HepG2 (cell line): ENCODE measurements around the gene PSMD10. TPM values are rescaled to one million over a fixed set of nuclear protein-coding genes. Genes with fewer than 3 reads are reported as not detected.

ENCODE experiments used
- ATAC-seq: fragments of 200-7000 bp; cut with Tn5 transposase; 3 replicates; pipeline ENCODE4 v1.9.1; 2020; ENCODE audit warnings: mild to moderate bottlenecking, moderate library complexity
- BruUV-seq: library from RNA; stranded (reverse); fragments of 400-500 nt; replicated peaks from 2 replicates; lab custom pipeline; 2021; lab: Mats Ljungman, UMichigan
- CTCF ChIA-PET: fragments of 300-600 bp; formaldehyde crosslinking; extraction: SDS; loops from one replicate; lab custom pipeline; 2021; ENCODE audit warnings: low total read pairs, inconsistent platforms, low intra/inter-chr PET ratio; lab: Yijun Ruan, JAX
- POLR2A ChIA-PET: fragments of 350-600 bp; sonication (Branson Sonifier 250); formaldehyde crosslinking; loops from one replicate; lab custom pipeline; 2020; ENCODE audit warnings: antibody characterized with exemption, inconsistent platforms; lab: Yijun Ruan, JAX
- DNase-seq: peaks from one replicate; pipeline ENCODE4 v3.0.0-alpha.2; 2015; ENCODE audit warnings: low spot score
- FAIRE-seq: peaks from 3 replicates; lab custom pipeline; 2011; peaks lifted over from hg19 to GRCh38; lab: Jason Lieb, UNC
- H2AFZ ChIP-seq: one replicate; pipeline ENCODE4 v1.6.1; 2011; ENCODE audit warnings: low read length, inconsistent platforms
- H3K27ac ChIP-seq: fragments of 300-600 bp; 3 replicates; pipeline ENCODE4 v1.8.0; 2011; ENCODE audit warnings: mixed run types, mild to moderate bottlenecking, mixed read lengths, low read length, inconsistent platforms; ENCODE audit not compliant: insufficient read depth; ENCODE audit errors: extremely low read length
- H3K27me3 ChIP-seq, 2 experiments: fragments of 200-600 bp in 1 of 2; 2 replicates in 1 of 2; 3 replicates in 1 of 2; pipeline versions ENCODE4 v1.6.0 to v1.8.0; 2011; ENCODE audit warnings: low read length in 2 of 2, mild to moderate bottlenecking in 2 of 2, moderate library complexity in 2 of 2, inconsistent platforms in 1 of 2; ENCODE audit not compliant: insufficient read depth in 2 of 2, control insufficient read depth in 1 of 2
- H3K36me3 ChIP-seq, 2 experiments: fragments of 200-600 bp in 1 of 2; replicated peaks in 1 of 2; 2 replicates in 1 of 2; 3 replicates in 1 of 2; pipeline versions ENCODE4 v1.5.1 to v1.8.0; 2011; ENCODE audit warnings: low read length in 2 of 2, inconsistent platforms in 1 of 2; ENCODE audit not compliant: insufficient read depth in 2 of 2, control insufficient read depth in 1 of 2
- H3K4me1 ChIP-seq: 2 replicates; pipeline ENCODE4 v1.5.1; 2012; ENCODE audit warnings: low read length, inconsistent platforms; ENCODE audit not compliant: insufficient read depth
- H3K4me2 ChIP-seq: 2 replicates; pipeline ENCODE4 v1.6.0; 2011; ENCODE audit warnings: low read depth, low read length, inconsistent platforms
- H3K4me3 ChIP-seq, 3 experiments: fragments of 200-600 bp in 1 of 3; sonication (generic), shearing (Covaris generic) in 1 of 3; replicated peaks in 1 of 3; 2 replicates each; pipeline ENCODE4 v1.5.1; 2011 to 2016; ENCODE audit warnings: low read length in 3 of 3, inconsistent platforms in 2 of 3, low read depth in 2 of 3, mild to moderate bottlenecking in 2 of 3, control low read depth in 1 of 3, mixed read lengths in 1 of 3; ENCODE audit not compliant: insufficient read depth in 1 of 3
- H3K79me2 ChIP-seq: one replicate; pipeline ENCODE4 v1.6.1; 2011; ENCODE audit warnings: low read length, inconsistent platforms; ENCODE audit not compliant: insufficient read depth
- H3K9ac ChIP-seq: 2 replicates; pipeline ENCODE4 v1.6.0; 2011; ENCODE audit warnings: mild to moderate bottlenecking, low read depth, low read length, inconsistent platforms; ENCODE audit not compliant: insufficient read depth
- H3K9me3 ChIP-seq: 2 replicates; pipeline ENCODE4 v1.5.1; 2012; ENCODE audit warnings: mild to moderate bottlenecking, low read length
- H4K20me1 ChIP-seq: 2 replicates; pipeline ENCODE4 v1.6.0; 2011; ENCODE audit warnings: inconsistent platforms, mild to moderate bottlenecking, low read length, moderate library complexity; ENCODE audit not compliant: insufficient read depth
- BRF2 ChIP-seq: sonication (generic); formaldehyde crosslinking; IDR thresholded peaks from 2 replicates; pipeline ENCODE4 v1.8.1; 2022; ENCODE audit warnings: mild to moderate bottlenecking, missing genetic modification reagents
- EP300 ChIP-seq, 3 experiments: sonication (generic) in 1 of 3; formaldehyde crosslinking in 1 of 3; IDR thresholded peaks; 2 replicates each; pipeline versions ENCODE4 v1.5.1 to v1.6.1; 2011 to 2020; ENCODE audit warnings: low read depth in 2 of 3, low read length in 2 of 3, borderline replicate concordance in 1 of 3, improper control_type of control experiment in 1 of 3, mild to moderate bottlenecking in 1 of 3, missing genetic modification reagents in 1 of 3, moderate library complexity in 1 of 3
- HDAC6 ChIP-seq: fragments of 200-600 bp; sonication (generic); IDR thresholded peaks from 2 replicates; pipeline ENCODE4 v1.7.0; 2017; ENCODE audit warnings: mild to moderate bottlenecking, antibody characterized with exemption, low read length, low read depth
- LRRFIP1 ChIP-seq: sonication (generic); formaldehyde crosslinking; conservative IDR thresholded peaks from 2 replicates; pipeline ENCODE4 v1.4.0; 2020; ENCODE audit warnings: missing genetic modification reagents
- NRL ChIP-seq: sonication (generic); formaldehyde crosslinking; IDR thresholded peaks from 2 replicates; pipeline ENCODE4 v1.5.0; 2020; ENCODE audit warnings: missing genetic modification reagents, mild to moderate bottlenecking, moderate library complexity, borderline replicate concordance
- PLSCR1 ChIP-seq: sonication (generic); formaldehyde crosslinking; IDR thresholded peaks from 2 replicates; pipeline ENCODE4 v1.5.0; 2020; ENCODE audit warnings: missing genetic modification reagents, mild to moderate bottlenecking, borderline replicate concordance
- POLR2A ChIP-seq, 2 experiments: IDR thresholded peaks; 2 replicates each; pipeline ENCODE4 v1.6.1; 2011; ENCODE audit warnings: low read depth in 2 of 2, low read length in 2 of 2, mild to moderate bottlenecking in 1 of 2, moderate library complexity in 1 of 2; ENCODE audit not compliant: insufficient read depth in 1 of 2
- RFX1 ChIP-seq: fragments of 450-650 bp; IDR thresholded peaks from 2 replicates; pipeline ENCODE4 v1.6.1; 2017
- RFX3 ChIP-seq: IDR thresholded peaks from 2 replicates; pipeline ENCODE4 v1.6.1; 2016; ENCODE audit warnings: missing biosample characterization, missing genetic modification reagents
- SALL1 ChIP-seq: sonication (generic); formaldehyde crosslinking; IDR thresholded peaks from 2 replicates; pipeline ENCODE4 v1.8.0; 2022; ENCODE audit warnings: mild to moderate bottlenecking, missing genetic modification reagents
- SYNCRIP ChIP-seq: fragments of 200-400 bp; formaldehyde crosslinking; IDR thresholded peaks from 2 replicates; pipeline ENCODE4 v1.6.1; 2018; ENCODE audit warnings: mild to moderate bottlenecking, low read depth, low read length; ENCODE audit not compliant: insufficient read depth
- ZBTB34 ChIP-seq: sonication (generic); formaldehyde crosslinking; IDR thresholded peaks from 2 replicates; pipeline ENCODE4 v1.8.0; 2022; ENCODE audit warnings: mild to moderate bottlenecking, missing genetic modification reagents
- ZHX1 ChIP-seq: sonication (generic); formaldehyde crosslinking; IDR thresholded peaks from 2 replicates; pipeline ENCODE4 v1.8.1; 2022; ENCODE audit warnings: low read depth, mild to moderate bottlenecking, missing genetic modification reagents
- ZNF263 ChIP-seq: sonication (generic); formaldehyde crosslinking; IDR thresholded peaks from 2 replicates; pipeline ENCODE4 v1.4.0; 2020; ENCODE audit warnings: missing genetic modification reagents
- ZNF431 ChIP-seq: sonication (generic); formaldehyde crosslinking; IDR thresholded peaks from 2 replicates; pipeline ENCODE4 v1.9.0; 2022; ENCODE audit warnings: missing genetic modification reagents, low read depth, mild to moderate bottlenecking, borderline replicate concordance
- ZNF580 ChIP-seq: IDR thresholded peaks from 2 replicates; pipeline ENCODE4 v1.6.1; 2016; ENCODE audit warnings: low read depth, borderline replicate concordance
- WGBS: methylation state at CpG from one replicate; pipeline ENCODE4 v1.1.6; 2017; ENCODE audit warnings: low lambda C conversion rate; 5-methylcytosine and 5-hydroxymethylcytosine counted together
- in situ Hi-C: cut with HindIII; loops from 2 replicates; pipeline ENCODE4 v1.10.0; 2017; ENCODE audit warnings: low pct_unique_long_range_greater_than_20kb; ENCODE audit not compliant: extremely low pct_ligation_motif_present
- intact Hi-C: fragments of 100-400 bp; cut with micrococcal nuclease; formaldehyde crosslinking; loops from one replicate; pipeline ENCODE4 v1.10.0; 2022; ENCODE audit not compliant: unreplicated experiment
- polyA plus RNA-seq, 8 experiments: library from polyadenylated mRNA; depleted of rRNA in 3 of 8; stranded (reverse) in 7 of 8; unstranded in 1 of 8; fragments of >200 nt; fragmentation: Illumina TruSeq in 4 of 8; extraction: Trizol in 4 of 8; gene quantifications; 2 replicates each; pipeline versions ENCODE4 v1.2.1 to v1.2.3, GENCODE V29; 2011 to 2016; ENCODE audit warnings: low read depth in 4 of 8, missing spikeins in 1 of 8, mixed read lengths in 1 of 8; ENCODE audit not compliant: insufficient read depth in 1 of 8
- total RNA-seq, 5 experiments: library from RNA; depleted of rRNA; stranded (reverse); fragments of >200 nt; fragmentation: Illumina TruSeq; extraction: Trizol; gene quantifications; 2 replicates each; pipeline ENCODE4 v1.2.3, GENCODE V29; 2016; ENCODE audit warnings: low read depth in 1 of 5

The PSMD10 gene
- total and polyA plus RNA-seq, 2 of the 13 experiments (the other 11 are each of a cell fraction or from before 2014, with no cell fraction given), result 56.4 to 65.3 TPM

GRCh38 chrX:108131471-108131870 is 40.1 kb upstream of the PSMD10 start:
- H3K27ac ChIP-seq, result no peak overlapping the region
- DNase-seq (no peak), ATAC-seq (no peak), FAIRE-seq (no peak)
- H3K9ac ChIP-seq, result no peak overlapping the region
- H3K4me3 ChIP-seq, result no peak overlapping the region
- H2AFZ ChIP-seq, result no peak overlapping the region
- CTCF ChIA-PET, result no interaction called here
- no peaks in the 10 kb centered on the region for H3K4me1 ChIP-seq
- H4K20me1 ChIP-seq, result no peaks in the 10 kb centered on the region
- BruUV-seq, result no TSS peak
- intact Hi-C loops (no loop called here), in situ Hi-C loops (no loop called here)
- H3K9me3 ChIP-seq, result no peaks in the 10 kb centered on the region
- no peak overlapping the region for H3K4me2 ChIP-seq
- 100% methylated on average over 1 of the region's 2 CpGs for WGBS
- POLR2A ChIA-PET, result no interaction called here
- H3K36me3 ChIP-seq, result no peaks in the 10 kb centered on the region
- H3K27me3 ChIP-seq, result no peaks in the 10 kb centered on the region
- no peaks in the 10 kb centered on the region for H3K79me2 ChIP-seq
- no peak for TF ChIP-seq PLSCR1 (CRISPR knock-in tag)
- TF ChIP-seq SALL1 (CRISPR knock-in tag), result no peak
- TF ChIP-seq POLR2A (IDR thresholded peaks at IDR 0.05; ENCODE audit: insufficient read depth in 1 of 2, low read depth in 2 of 2, low read length in 2 of 2), result no peak
- TF ChIP-seq RFX1, result no peak
- TF ChIP-seq ZHX1 (CRISPR knock-in tag), result no peak
- TF ChIP-seq EP300 (IDR thresholded peaks at IDR 0.05; ENCODE audit: low read depth in 2 of 2, low read length in 2 of 2), result no peak
- no peak for TF ChIP-seq EP300 (CRISPR knock-in tag; IDR thresholded peaks at IDR 0.05; ENCODE audit: borderline replicate concordance)
- no peak for TF ChIP-seq NRL
- no peak for TF ChIP-seq ZNF580 (CRISPR knock-in tag)
- TF ChIP-seq BRF2, result no peak
- TF ChIP-seq LRRFIP1 (CRISPR knock-in tag), result no peak
- no peak for TF ChIP-seq ZNF431 (CRISPR knock-in tag)
- TF ChIP-seq SYNCRIP, result no peak
- TF ChIP-seq ZBTB34 (CRISPR knock-in tag), result no peak
- TF ChIP-seq HDAC6, result no peak
- no peak for TF ChIP-seq RFX3
- no peak for TF ChIP-seq ZNF263 (CRISPR knock-in tag)
